Measurements from ENCODE around the gene ZP3.
"Not testable (repeated sequence)": the region's sequence is repeated elsewhere in the genome, so short reads cannot be mapped to it uniquely, and the experiment has no call there.

ZP3 gene

GRCh38 chr7:76485822-76486610 lies 61.3 kb downstream of the ZP3 start:
- DNase-seq, result not testable (repeated sequence)

GRCh38 chr7:76486618-76487017 lies 61.9 kb downstream of the ZP3 start:
- peak; percentile 26 for DNase-seq

- not testable (repeated sequence) for DNase-seq
Observed at GRCh38 chr7:76487969-76488368, 63.2 kb downstream of the ZP3 start.
